Measurements from ENCODE around the gene COX5A. TPM values are rescaled to one million over a fixed set of nuclear protein-coding genes. Genes with fewer than 3 reads are reported as not detected.
"Not testable (repeated sequence)": the region's sequence is repeated elsewhere in the genome, so short reads cannot be mapped to it uniquely, and the experiment has no call there.

COX5A gene
- total RNA-seq, 1 donor from 2014 or later = 133 TPM

DNA sequence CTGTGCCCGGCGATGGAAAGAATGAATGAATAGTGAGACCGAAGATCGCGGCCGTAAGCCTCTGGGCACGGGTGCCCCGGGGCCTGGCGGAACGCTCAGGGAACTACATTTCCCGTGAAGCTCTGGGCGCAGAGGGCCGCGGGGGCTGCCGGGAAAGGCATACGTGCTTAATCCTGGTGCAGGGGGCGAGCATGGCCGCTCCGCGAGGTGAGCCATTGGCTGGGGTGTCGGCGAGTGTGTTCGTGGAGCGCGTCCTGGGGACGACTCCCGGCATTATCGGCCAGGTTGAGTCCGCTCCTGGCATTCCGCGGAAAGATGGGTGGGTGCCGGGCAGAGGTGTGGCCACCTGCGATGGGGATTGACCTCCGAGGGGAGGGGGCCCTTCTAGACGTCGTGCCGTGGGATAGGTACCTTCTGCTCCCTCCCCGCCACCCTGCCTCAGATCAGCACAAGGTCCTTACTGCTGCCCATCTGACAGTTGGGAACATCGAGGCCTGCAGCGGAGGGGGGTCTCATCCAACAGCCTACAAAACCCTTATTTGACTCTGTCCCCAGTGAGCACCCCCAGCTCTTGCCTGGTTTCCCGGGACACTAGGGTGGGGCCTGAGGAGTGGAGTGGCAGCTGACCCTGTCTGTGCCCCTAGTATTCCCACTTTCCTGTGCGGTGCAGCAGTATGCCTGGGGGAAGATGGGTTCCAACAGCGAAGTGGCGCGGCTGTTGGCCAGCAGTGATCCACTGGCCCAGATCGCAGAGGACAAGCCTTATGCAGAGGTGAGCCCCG, 47.8 kb downstream of the COX5A start, which contains the start of gene MPI:
Gene MPI (plus strand): TSS at position 160 of the 782 bp plus-strand sequence. CDS start 32 bp downstream, at position 192.
- H3K4me1 Mint-ChIP-seq (ENCODE audit: low read depth) = peaks cover 23% of the 10 kb centered on the region

GRCh38 chr15:74889390-74889882, 48.4 kb downstream of the COX5A start:
- TF ChIP-seq, protein P1, sequence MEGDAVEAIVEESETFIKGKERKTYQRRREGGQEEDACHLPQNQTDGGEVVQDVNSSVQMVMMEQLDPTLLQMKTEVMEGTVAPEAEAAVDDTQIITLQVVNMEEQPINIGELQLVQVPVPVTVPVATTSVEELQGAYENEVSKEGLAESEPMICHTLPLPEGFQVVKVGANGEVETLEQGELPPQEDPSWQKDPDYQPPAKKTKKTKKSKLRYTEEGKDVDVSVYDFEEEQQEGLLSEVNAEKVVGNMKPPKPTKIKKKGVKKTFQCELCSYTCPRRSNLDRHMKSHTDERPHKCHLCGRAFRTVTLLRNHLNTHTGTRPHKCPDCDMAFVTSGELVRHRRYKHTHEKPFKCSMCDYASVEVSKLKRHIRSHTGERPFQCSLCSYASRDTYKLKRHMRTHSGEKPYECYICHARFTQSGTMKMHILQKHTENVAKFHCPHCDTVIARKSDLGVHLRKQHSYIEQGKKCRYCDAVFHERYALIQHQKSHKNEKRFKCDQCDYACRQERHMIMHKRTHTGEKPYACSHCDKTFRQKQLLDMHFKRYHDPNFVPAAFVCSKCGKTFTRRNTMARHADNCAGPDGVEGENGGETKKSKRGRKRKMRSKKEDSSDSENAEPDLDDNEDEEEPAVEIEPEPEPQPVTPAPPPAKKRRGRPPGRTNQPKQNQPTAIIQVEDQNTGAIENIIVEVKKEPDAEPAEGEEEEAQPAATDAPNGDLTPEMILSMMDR (IDR thresholded peaks at IDR 0.05) = no peak
- H3K27ac Mint-ChIP-seq (ENCODE audit: unreplicated experiment) = peak overlapping the region; percentile 74
- peak overlapping the region; percentile 88 for H3K4me3 Mint-ChIP-seq (ENCODE audit: unreplicated experiment)
- no peaks in the 10 kb centered on the region for H3K9me3 Mint-ChIP-seq (ENCODE audit: low read depth)
- H3K4me1 Mint-ChIP-seq (ENCODE audit: low read depth) = peaks cover 28% of the 10 kb centered on the region
- no peaks in the 10 kb centered on the region for H3K36me3 Mint-ChIP-seq (ENCODE audit: low read depth)
- H3K27me3 Mint-ChIP-seq (ENCODE audit: low read depth) = no peaks in the 10 kb centered on the region
- no peak for DNase-seq (ENCODE audit: low spot score)

More for the DNA sequence above, 47.8 kb downstream of the COX5A start, which contains the start of gene MPI:
- peak within 1 kb of the TSS; percentile 74 for H3K27ac Mint-ChIP-seq (ENCODE audit: unreplicated experiment)
- no peaks in the 10 kb centered on the region for H3K27me3 Mint-ChIP-seq (ENCODE audit: low read depth)
- H3K4me3 Mint-ChIP-seq (ENCODE audit: unreplicated experiment) = peak within 1 kb of the TSS; percentile 88
- no peaks in the 10 kb centered on the region for H3K9me3 Mint-ChIP-seq (ENCODE audit: low read depth)
- DNase-seq (ENCODE audit: low spot score) = peak; percentile 95
- TF ChIP-seq, protein P1 (IDR thresholded peaks at IDR 0.05) = peak; percentile 13
- H3K36me3 Mint-ChIP-seq (ENCODE audit: low read depth) = no peaks in the 10 kb centered on the region

DNA sequence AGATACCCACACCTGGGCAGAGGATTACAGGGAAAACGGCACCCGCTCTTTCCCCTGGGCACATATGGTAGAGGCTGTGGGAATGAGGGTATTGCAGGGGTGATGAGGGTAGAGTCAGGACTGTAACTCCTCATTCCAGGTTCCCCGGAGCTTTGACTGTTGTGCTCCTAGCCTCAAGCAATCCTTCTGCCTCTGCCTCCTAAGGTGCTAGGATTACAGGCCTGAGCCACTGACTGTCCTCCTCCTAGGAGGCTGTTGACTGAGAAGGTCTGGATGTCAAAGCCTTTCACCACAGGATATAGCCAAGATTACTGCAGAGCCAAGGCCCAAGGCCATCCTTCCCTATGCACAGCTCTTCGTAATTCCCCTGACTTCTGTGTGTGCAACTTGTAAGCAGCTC, 49.2 kb downstream of the COX5A start:
- H3K27ac Mint-ChIP-seq (ENCODE audit: unreplicated experiment) = peak overlapping the region; percentile 74
- no peaks in the 10 kb centered on the region for H3K9me3 Mint-ChIP-seq (ENCODE audit: low read depth)
- no peaks in the 10 kb centered on the region for H3K36me3 Mint-ChIP-seq (ENCODE audit: low read depth)
- TF ChIP-seq, protein P1 (IDR thresholded peaks at IDR 0.05) = no peak
- H3K27me3 Mint-ChIP-seq (ENCODE audit: low read depth) = no peaks in the 10 kb centered on the region
- no peak overlapping the region for H3K4me3 Mint-ChIP-seq (ENCODE audit: unreplicated experiment)
- peaks cover 28% of the 10 kb centered on the region for H3K4me1 Mint-ChIP-seq (ENCODE audit: low read depth)
- DNase-seq (ENCODE audit: low spot score) = no peak

- DNase-seq (ENCODE audit: low spot score); H3K27ac Mint-ChIP-seq (ENCODE audit: unreplicated experiment); H3K36me3 Mint-ChIP-seq (ENCODE audit: low read depth); H3K9me3 Mint-ChIP-seq (ENCODE audit: low read depth); H3K4me3 Mint-ChIP-seq (ENCODE audit: unreplicated experiment); H3K27me3 Mint-ChIP-seq (ENCODE audit: low read depth): not testable (repeated sequence)
- H3K4me1 Mint-ChIP-seq (ENCODE audit: low read depth) = peaks cover 24% of the 10 kb centered on the region
Measured at GRCh38 chr15:74887537-74888193, 50.2 kb downstream of the COX5A start.

- H3K27ac Mint-ChIP-seq (ENCODE audit: unreplicated experiment) = no peak overlapping the region
- DNase-seq (ENCODE audit: low spot score) = no peak
- H3K27me3 Mint-ChIP-seq (ENCODE audit: low read depth) = no peaks in the 10 kb centered on the region
- H3K4me1 Mint-ChIP-seq (ENCODE audit: low read depth) = peaks cover 18% of the 10 kb centered on the region
- no peak overlapping the region for H3K4me3 Mint-ChIP-seq (ENCODE audit: unreplicated experiment)
- H3K9me3 Mint-ChIP-seq (ENCODE audit: low read depth) = no peaks in the 10 kb centered on the region
- TF ChIP-seq, protein P1 (IDR thresholded peaks at IDR 0.05) = no peak
- H3K36me3 Mint-ChIP-seq (ENCODE audit: low read depth) = no peaks in the 10 kb centered on the region
Measured at GRCh38 chr15:74885461-74885860, 52.4 kb downstream of the COX5A start.

Data from chondrocyte (in vitro differentiated cells).